ENCODE results near the gene EEFSEC.

EEFSEC gene

GRCh38 chr3:128243602-128244504 is 90.6 kb downstream of the EEFSEC start:
- no peak for TF ChIP-seq CTCF (IDR thresholded peaks at IDR 0.05; ENCODE audit: low read depth, low read length)

GRCh38 chr3:128245460-128245859 is 92.2 kb downstream of the EEFSEC start:
- no peak for TF ChIP-seq CTCF (IDR thresholded peaks at IDR 0.05; ENCODE audit: low read depth, low read length)
- H3K4me3 ChIP-seq (ENCODE audit: low read depth, low read length), result no peak overlapping the region

More at GRCh38 chr3:128243602-128244504, 90.6 kb downstream of the EEFSEC start:
- H3K4me3 ChIP-seq (ENCODE audit: low read depth, low read length), result no peak overlapping the region

- H3K4me3 ChIP-seq (ENCODE audit: low read depth, low read length), result no peak overlapping the region
- no peak for TF ChIP-seq CTCF (IDR thresholded peaks at IDR 0.05; ENCODE audit: low read depth, low read length)
These were observed 94.6 kb downstream of the EEFSEC start for GRCh38 chr3:128247666-128248409.

- no peak for TF ChIP-seq CTCF (IDR thresholded peaks at IDR 0.05; ENCODE audit: low read depth, low read length)
- H3K4me3 ChIP-seq (ENCODE audit: low read depth, low read length), result no peak overlapping the region
These were observed 98.8 kb downstream of the EEFSEC start for GRCh38 chr3:128252083-128252482.

- no peak overlapping the region for H3K4me3 ChIP-seq (ENCODE audit: low read depth, low read length)
- TF ChIP-seq CTCF (IDR thresholded peaks at IDR 0.05; ENCODE audit: low read depth, low read length), result no peak
These were observed 99.9 kb downstream of the EEFSEC start for GRCh38 chr3:128253150-128253549.

GRCh38 chr3:128254066-128254590 is 100.8 kb downstream of the EEFSEC start:
- TF ChIP-seq CTCF (IDR thresholded peaks at IDR 0.05; ENCODE audit: low read depth, low read length), result no peak
- no peak overlapping the region for H3K4me3 ChIP-seq (ENCODE audit: low read depth, low read length)

Data from WI38 (cell line).